ENCODE results near the gene C1QTNF4. TPM values are rescaled to one million over a fixed set of nuclear protein-coding genes. Genes with fewer than 3 reads are reported as not detected.

The C1QTNF4 gene
- total and polyA plus RNA-seq, 2 of the 13 experiments (the other 11 are each of a cell fraction or from before 2014, with no cell fraction given), result not detected

GRCh38 chr11:47552056-47552565, 42.1 kb downstream of the C1QTNF4 start (continued):
- TF ChIP-seq ZNF281 (CRISPR knock-in tag; IDR thresholded peaks at IDR 0.05; ENCODE audit: borderline replicate concordance) (peak; percentile 76; the same call in 1 of the 2 replicates), FOSL2 (CRISPR knock-in tag; IDR thresholded peaks at IDR 0.05) (0 out of 2 replicates have a peak, but pooled peaks have one; percentile 5), ZNF572 (CRISPR knock-in tag; IDR thresholded peaks at IDR 0.05) (no peak), LBX2 (CRISPR knock-in tag; IDR thresholded peaks at IDR 0.05; ENCODE audit: borderline replicate concordance) (no peak), AGO1 (IDR thresholded peaks at IDR 0.05; ENCODE audit: low read depth, low read length, poor library complexity, severe bottlenecking) (no peak), XRCC5 (optimal IDR thresholded peaks at IDR 0.05; ENCODE audit: low read length) (no peak), ZBTB7A (CRISPR knock-in tag; IDR thresholded peaks at IDR 0.05) (peak; percentile 49; the same call in 1 of the 2 replicates), ZNF782 (CRISPR knock-in tag; IDR thresholded peaks at IDR 0.05; ENCODE audit: borderline replicate concordance) (no peak), ZNF33B (CRISPR knock-in tag; IDR thresholded peaks at IDR 0.05) (no peak), GLMP (CRISPR knock-in tag; IDR thresholded peaks at IDR 0.05; ENCODE audit: borderline replicate concordance) (no peak), HINFP (CRISPR knock-in tag; IDR thresholded peaks at IDR 0.05; ENCODE audit: low read depth) (no peak; the same call in 1 of the 2 replicates), DPF2 (CRISPR knock-in tag; IDR thresholded peaks at IDR 0.05; ENCODE audit: borderline replicate concordance, low read depth) (no peak), RELA (CRISPR knock-in tag; IDR thresholded peaks at IDR 0.05) (no peak), ZNF235 (CRISPR knock-in tag; IDR thresholded peaks at IDR 0.05; ENCODE audit: borderline replicate concordance) (no peak), RFXAP (CRISPR knock-in tag; IDR thresholded peaks at IDR 0.05; ENCODE audit: borderline replicate concordance) (no peak), ZNF251 (CRISPR knock-in tag; IDR thresholded peaks at IDR 0.05) (no peak), DDIT3 (CRISPR knock-in tag; IDR thresholded peaks at IDR 0.05) (no peak), HDAC2 (CRISPR knock-in tag; IDR thresholded peaks at IDR 0.05) (0 out of 2 replicates have a peak, but pooled peaks have one; percentile 52), SKI (IDR thresholded peaks at IDR 0.05; ENCODE audit: partially characterized antibody) (no peak), ATF6 (CRISPR knock-in tag; conservative IDR thresholded peaks at IDR 0.05) (no peak), MLLT10 (CRISPR knock-in tag; IDR thresholded peaks at IDR 0.05) (no peak), SP4 (CRISPR knock-in tag; IDR thresholded peaks at IDR 0.05) (peak; percentile 36; the same call in 1 of the 2 replicates)
